Progenitor cell of endocrine pancreas (in vitro differentiated cells): ENCODE measurements around the gene CTNNBL1. TPM values are rescaled to one million over a fixed set of nuclear protein-coding genes. Genes with fewer than 3 reads are reported as not detected.
"Not testable (repeated sequence)": the region's sequence is repeated elsewhere in the genome, so short reads cannot be mapped to it uniquely, and the experiment has no call there.

Experiments
- DNase-seq: peaks from one replicate; pipeline ENCODE4 v3.0.0; 2021; ENCODE audit warnings: low spot score; ENCODE audit not compliant: unreplicated experiment
- H3K27ac Mint-ChIP-seq: 2 replicates; pipeline ENCODE4 v1.8.0; 2021; ENCODE audit warnings: mild to moderate bottlenecking, moderate library complexity, mixed read lengths
- H3K27me3 Mint-ChIP-seq: 2 replicates; pipeline ENCODE4 v1.8.0; 2021; ENCODE audit warnings: mixed read lengths
- H3K36me3 Mint-ChIP-seq: 2 replicates; pipeline ENCODE4 v1.8.0; 2022; ENCODE audit warnings: mixed read lengths; ENCODE audit not compliant: insufficient read depth
- H3K4me1 Mint-ChIP-seq: 2 replicates; pipeline ENCODE4 v1.8.0; 2021; ENCODE audit warnings: low read depth, mixed read lengths
- H3K4me3 Mint-ChIP-seq: 2 replicates; pipeline ENCODE4 v1.8.0; 2021; ENCODE audit warnings: low read depth, mild to moderate bottlenecking, moderate library complexity, mixed read lengths
- H3K9me3 Mint-ChIP-seq: 2 replicates; pipeline ENCODE4 v1.8.0; 2021; ENCODE audit warnings: low read depth, mixed read lengths
- CTCF ChIP-seq: fragments of 200-600 bp; sonication (generic); IDR thresholded peaks from one replicate; pipeline ENCODE4 v1.5.0; 2021; ENCODE audit warnings: antibody characterized with exemption, mild to moderate bottlenecking; ENCODE audit not compliant: unreplicated experiment
- total RNA-seq: library from RNA; stranded (reverse); gene quantifications from 2 replicates; pipeline ENCODE4 v1.2.1, GENCODE V29; 2021

The CTNNBL1 gene
- total RNA-seq, 1 donor from 2014 or later = 60.4 TPM

- no peaks in the 10 kb centered on the region for H3K27me3 Mint-ChIP-seq
- H3K27ac Mint-ChIP-seq = no peak overlapping the region
- H3K4me1 Mint-ChIP-seq = peaks cover 25% of the 10 kb centered on the region
- no peak for DNase-seq
- peaks cover 13% of the 10 kb centered on the region for H3K9me3 Mint-ChIP-seq
- no peak for TF ChIP-seq CTCF
- peaks cover 10% of the 10 kb centered on the region for H3K36me3 Mint-ChIP-seq
- no peak overlapping the region for H3K4me3 Mint-ChIP-seq
Observed at GRCh38 chr20:37721751-37722150, 27.9 kb downstream of the CTNNBL1 start.

- Mint-ChIP-seq H3K9me3 (peaks cover 13% of the 10 kb centered on the region), H3K4me1 (peaks cover 20% of the 10 kb centered on the region)
- H3K27me3 Mint-ChIP-seq, H3K4me3 Mint-ChIP-seq, H3K36me3 Mint-ChIP-seq, H3K27ac Mint-ChIP-seq, DNase-seq: not testable (repeated sequence)
Observed at GRCh38 chr20:37722312-37722711, 28.5 kb downstream of the CTNNBL1 start.

- TF ChIP-seq CTCF = no peak
- H3K27ac Mint-ChIP-seq = peak overlapping the region; percentile 9
- H3K36me3 Mint-ChIP-seq = peaks cover 5% of the 10 kb centered on the region
- H3K9me3 Mint-ChIP-seq = peaks cover 11% of the 10 kb centered on the region
- H3K4me1 Mint-ChIP-seq = peaks cover 17% of the 10 kb centered on the region
- H3K27me3 Mint-ChIP-seq = no peaks in the 10 kb centered on the region
- H3K4me3 Mint-ChIP-seq = no peak overlapping the region
- DNase-seq = no peak
Observed at GRCh38 chr20:37723668-37724067, 29.8 kb downstream of the CTNNBL1 start.

- H3K4me1 Mint-ChIP-seq = peaks cover 17% of the 10 kb centered on the region
- peaks cover 6% of the 10 kb centered on the region for H3K9me3 Mint-ChIP-seq
- peaks cover 3% of the 10 kb centered on the region for H3K36me3 Mint-ChIP-seq
- no peak for TF ChIP-seq CTCF
- H3K27ac Mint-ChIP-seq = no peak overlapping the region
- DNase-seq = no peak
- H3K4me3 Mint-ChIP-seq = no peak overlapping the region
- no peaks in the 10 kb centered on the region for H3K27me3 Mint-ChIP-seq
Observed at GRCh38 chr20:37725165-37725564, 31.3 kb downstream of the CTNNBL1 start.

- no peak for TF ChIP-seq CTCF
- Mint-ChIP-seq H3K4me3 (no peak overlapping the region), H3K27me3 (no peaks in the 10 kb centered on the region), H3K9me3 (peaks cover 6% of the 10 kb centered on the region), H3K36me3 (peaks cover 3% of the 10 kb centered on the region), H3K27ac (no peak overlapping the region), H3K4me1 (peaks cover 17% of the 10 kb centered on the region)
- no peak for DNase-seq
Observed at GRCh38 chr20:37725855-37726254, 32.0 kb downstream of the CTNNBL1 start.

GRCh38 chr20:37726321-37726720 is 32.5 kb downstream of the CTNNBL1 start:
- Mint-ChIP-seq H3K4me1 (peaks cover 17% of the 10 kb centered on the region), H3K9me3 (peaks cover 6% of the 10 kb centered on the region), H3K36me3 (peaks cover 3% of the 10 kb centered on the region), H3K4me3 (no peak overlapping the region), H3K27ac (no peak overlapping the region), H3K27me3 (no peaks in the 10 kb centered on the region)
- TF ChIP-seq CTCF = no peak
- no peak for DNase-seq
